A673 (cell line): ENCODE measurements around the gene EEFSEC. TPM values are rescaled to one million over a fixed set of nuclear protein-coding genes. Genes with fewer than 3 reads are reported as not detected.

ENCODE experiments used
- BruUV-seq: library from RNA; stranded (reverse); fragments of 400-500 nt; replicated peaks from 2 replicates; lab custom pipeline; 2021; lab: Mats Ljungman, UMichigan
- CTCF ChIA-PET: fragments of 300-600 bp; sonication (Branson Sonifier 250); formaldehyde crosslinking; loops from one replicate; lab custom pipeline; 2022; ENCODE audit warnings: antibody characterized with exemption; lab: Charles Lee
- POLR2A ChIA-PET: fragments of 300-600 bp; sonication (Branson Sonifier 250); formaldehyde crosslinking; loops from one replicate; lab custom pipeline; 2022; ENCODE audit warnings: antibody characterized with exemption; ENCODE audit not compliant: low non-redundant PET; lab: Charles Lee
- DNase-seq: peaks from one replicate; pipeline ENCODE4 v3.0.0-alpha.2; 2015; ENCODE audit warnings: low spot score
- H3K27ac ChIP-seq: fragments of 200-600 bp; sonication (generic); 2 replicates; pipeline ENCODE4 v1.5.1; 2016; ENCODE audit warnings: mixed run types, low read depth, mild to moderate bottlenecking, mixed read lengths, antibody characterized with exemption, low read length; ENCODE audit not compliant: poor library complexity, severe bottlenecking
- H3K27me3 ChIP-seq: fragments of 200-600 bp; sonication (generic); replicated peaks from 2 replicates; pipeline ENCODE4 v1.6.1; 2017; ENCODE audit warnings: mixed run types, low read depth, mild to moderate bottlenecking, mixed read lengths, antibody characterized with exemption, low read length; ENCODE audit not compliant: insufficient read depth, poor library complexity
- H3K36me3 ChIP-seq: fragments of 200-600 bp; sonication (generic); 2 replicates; pipeline ENCODE4 v1.6.1; 2016; ENCODE audit warnings: mixed run types, mild to moderate bottlenecking, mixed read lengths, antibody characterized with exemption, low read length; ENCODE audit not compliant: insufficient read depth, poor library complexity, severe bottlenecking
- H3K4me1 ChIP-seq: fragments of 200-600 bp; sonication (generic); 2 replicates; pipeline ENCODE4 v1.6.1; 2017; ENCODE audit warnings: mixed run types, mild to moderate bottlenecking, mixed read lengths, antibody characterized with exemption, low read length; ENCODE audit not compliant: insufficient read depth, poor library complexity, severe bottlenecking
- H3K4me3 ChIP-seq: fragments of 200-600 bp; sonication (generic); 2 replicates; pipeline ENCODE4 v1.5.1; 2016; ENCODE audit warnings: low read depth, mixed run types, mild to moderate bottlenecking, mixed read lengths, low read length; ENCODE audit not compliant: poor library complexity, severe bottlenecking
- H3K9me3 ChIP-seq: fragments of 200-600 bp; sonication (generic); 2 replicates; pipeline ENCODE4 v1.6.1; 2016; ENCODE audit warnings: mixed run types, low read depth, mild to moderate bottlenecking, mixed read lengths, antibody characterized with exemption, low read length; ENCODE audit not compliant: poor library complexity, severe bottlenecking
- EZH2 ChIP-seq: fragments of 200-600 bp; sonication (generic); IDR thresholded peaks from 2 replicates; pipeline ENCODE4 v1.6.1; 2017; ENCODE audit warnings: borderline replicate concordance, low read depth, mild to moderate bottlenecking, mixed read lengths, antibody characterized with exemption, low read length; ENCODE audit not compliant: poor library complexity, severe bottlenecking
- intact Hi-C: fragments of 100-400 bp; cut with micrococcal nuclease; formaldehyde crosslinking; loops from one replicate; pipeline ENCODE4 v1.10.0; 2022; ENCODE audit not compliant: unreplicated experiment
- total RNA-seq: library from RNA; stranded (reverse); gene quantifications from 2 replicates; pipeline ENCODE4 v1.2.3, GENCODE V29; 2021
- TF ChIP-seq, protein P1 (sequence below): fragments of 300-800, 200-600 bp; sonication (generic); conservative IDR thresholded peaks from 2 replicates; pipeline ENCODE4 v1.5.1; 2017; ENCODE audit warnings: low read depth, mild to moderate bottlenecking, antibody characterized with exemption, low read length, moderate library complexity, mixed read lengths

The EEFSEC gene
- total RNA-seq, 1 experiment from 2014 or later, result 19.7 TPM

DNA sequence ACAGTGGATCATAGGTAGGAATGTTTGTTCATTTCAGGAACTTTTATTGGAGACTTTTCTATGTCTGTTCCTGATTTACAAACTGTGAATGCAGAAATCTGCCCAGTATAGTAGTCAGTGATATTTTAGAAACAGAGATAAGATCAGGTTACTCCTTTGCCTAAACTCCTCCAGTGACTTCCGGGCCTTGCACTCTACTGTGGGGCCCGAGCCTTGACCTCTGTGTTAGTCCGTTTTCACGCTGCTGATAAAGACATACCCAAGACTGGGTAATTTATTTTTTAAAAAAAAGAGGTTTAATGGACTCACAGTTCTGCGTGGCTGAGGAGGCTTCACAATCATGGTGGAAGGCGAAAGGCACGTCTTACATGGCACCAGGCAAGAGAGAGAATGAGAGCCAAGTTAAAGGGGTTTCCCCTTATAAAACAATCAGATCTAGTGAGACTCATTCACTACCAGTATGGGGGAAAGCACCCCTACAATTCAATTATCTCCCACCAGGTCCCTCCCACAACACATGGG is 186.3 kb downstream of the EEFSEC start:
- CTCF ChIA-PET, result no interaction called here

DNA sequence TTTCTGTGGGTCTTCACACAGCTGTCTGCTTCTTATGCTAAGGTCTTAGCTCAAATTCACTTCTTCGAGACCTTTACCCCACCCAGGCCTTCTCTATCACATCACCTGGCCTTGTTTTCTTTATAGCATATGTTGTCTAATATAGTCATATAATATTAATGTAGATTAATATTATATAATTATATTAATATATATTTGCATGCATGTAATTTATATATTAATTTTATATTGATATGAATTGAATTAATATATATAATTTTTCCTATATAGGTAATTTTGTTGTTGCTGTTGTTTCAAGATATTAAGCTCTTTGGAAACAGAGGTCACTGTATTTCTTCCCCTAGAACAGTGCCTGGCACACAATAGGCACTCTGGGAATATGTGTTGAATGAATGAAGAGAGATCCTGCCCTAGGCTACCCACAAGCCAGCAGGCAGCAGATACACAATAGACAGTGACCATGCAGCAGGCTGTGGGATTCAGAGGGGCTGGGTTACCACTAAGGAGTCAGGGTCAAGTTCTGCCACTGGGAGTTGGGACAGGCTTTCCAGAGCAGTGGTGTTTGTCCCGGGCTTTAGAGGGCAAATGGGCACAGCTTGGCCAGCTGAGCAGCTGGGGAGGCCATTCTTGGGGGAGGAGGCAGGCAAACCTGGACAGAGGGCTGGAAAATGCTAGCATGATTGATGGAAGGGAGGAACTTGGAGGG is 187.1 kb downstream of the EEFSEC start:
- Histone ChIP-seq H3K27ac (no peak overlapping the region), H3K27me3 (no peaks in the 10 kb centered on the region), H3K36me3 (no peaks in the 10 kb centered on the region), H3K4me1 (no peaks in the 10 kb centered on the region), H3K9me3 (no peaks in the 10 kb centered on the region), H3K4me3 (no peak overlapping the region)
- intact Hi-C loops, result no loop called here
- TF ChIP-seq, protein P1, sequence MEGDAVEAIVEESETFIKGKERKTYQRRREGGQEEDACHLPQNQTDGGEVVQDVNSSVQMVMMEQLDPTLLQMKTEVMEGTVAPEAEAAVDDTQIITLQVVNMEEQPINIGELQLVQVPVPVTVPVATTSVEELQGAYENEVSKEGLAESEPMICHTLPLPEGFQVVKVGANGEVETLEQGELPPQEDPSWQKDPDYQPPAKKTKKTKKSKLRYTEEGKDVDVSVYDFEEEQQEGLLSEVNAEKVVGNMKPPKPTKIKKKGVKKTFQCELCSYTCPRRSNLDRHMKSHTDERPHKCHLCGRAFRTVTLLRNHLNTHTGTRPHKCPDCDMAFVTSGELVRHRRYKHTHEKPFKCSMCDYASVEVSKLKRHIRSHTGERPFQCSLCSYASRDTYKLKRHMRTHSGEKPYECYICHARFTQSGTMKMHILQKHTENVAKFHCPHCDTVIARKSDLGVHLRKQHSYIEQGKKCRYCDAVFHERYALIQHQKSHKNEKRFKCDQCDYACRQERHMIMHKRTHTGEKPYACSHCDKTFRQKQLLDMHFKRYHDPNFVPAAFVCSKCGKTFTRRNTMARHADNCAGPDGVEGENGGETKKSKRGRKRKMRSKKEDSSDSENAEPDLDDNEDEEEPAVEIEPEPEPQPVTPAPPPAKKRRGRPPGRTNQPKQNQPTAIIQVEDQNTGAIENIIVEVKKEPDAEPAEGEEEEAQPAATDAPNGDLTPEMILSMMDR, result no peak
- TF ChIP-seq EZH2, result no peak
- CTCF ChIA-PET, result no interaction called here
- no peak for DNase-seq
- no TSS peak for BruUV-seq
- POLR2A ChIA-PET, result no interaction called here

More for the DNA sequence above, 186.3 kb downstream of the EEFSEC start:
- DNase-seq, result no peak
- no peaks in the 10 kb centered on the region for H3K36me3 ChIP-seq
- BruUV-seq, result no TSS peak
- TF ChIP-seq EZH2, result no peak
- no peak overlapping the region for H3K4me3 ChIP-seq
- POLR2A ChIA-PET, result no interaction called here
- H3K4me1 ChIP-seq, result no peaks in the 10 kb centered on the region
- intact Hi-C loops, result no loop called here
- no peaks in the 10 kb centered on the region for H3K27me3 ChIP-seq
- no peaks in the 10 kb centered on the region for H3K9me3 ChIP-seq
- H3K27ac ChIP-seq, result no peak overlapping the region

DNA sequence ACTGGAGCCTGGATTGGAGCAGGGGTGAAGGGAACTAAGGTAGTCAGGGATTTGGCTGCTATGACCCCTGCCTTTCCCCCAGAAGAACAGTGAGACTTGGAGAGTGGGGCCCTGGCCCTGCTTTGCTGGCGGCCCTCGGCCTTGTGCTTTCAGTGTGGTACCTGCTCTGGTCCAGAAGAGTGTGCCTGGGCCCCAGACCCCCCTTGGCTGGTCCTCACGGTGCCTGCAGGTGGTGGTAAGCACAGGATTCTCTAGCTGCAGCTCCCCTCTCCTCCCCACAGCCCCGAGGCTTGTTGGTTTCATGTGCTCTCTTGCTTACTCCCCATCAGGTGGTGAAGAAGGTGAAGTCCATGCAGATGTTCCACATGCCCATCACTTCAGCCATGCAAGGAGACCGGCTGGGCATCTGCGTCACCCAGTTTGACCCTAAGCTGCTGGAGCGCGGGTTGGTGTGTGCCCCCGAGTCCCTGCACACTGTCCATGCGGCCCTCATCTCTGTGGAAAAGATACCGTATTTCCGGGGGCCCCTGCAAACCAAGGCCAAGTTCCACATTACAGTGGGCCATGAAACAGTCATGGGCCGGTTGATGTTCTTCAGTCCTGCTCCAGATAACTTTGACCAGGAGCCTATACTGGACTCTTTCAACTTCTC is 187.7 kb downstream of the EEFSEC start:
- intact Hi-C loops, result no loop called here
- DNase-seq, result no peak
- no TSS peak for BruUV-seq

DNA sequence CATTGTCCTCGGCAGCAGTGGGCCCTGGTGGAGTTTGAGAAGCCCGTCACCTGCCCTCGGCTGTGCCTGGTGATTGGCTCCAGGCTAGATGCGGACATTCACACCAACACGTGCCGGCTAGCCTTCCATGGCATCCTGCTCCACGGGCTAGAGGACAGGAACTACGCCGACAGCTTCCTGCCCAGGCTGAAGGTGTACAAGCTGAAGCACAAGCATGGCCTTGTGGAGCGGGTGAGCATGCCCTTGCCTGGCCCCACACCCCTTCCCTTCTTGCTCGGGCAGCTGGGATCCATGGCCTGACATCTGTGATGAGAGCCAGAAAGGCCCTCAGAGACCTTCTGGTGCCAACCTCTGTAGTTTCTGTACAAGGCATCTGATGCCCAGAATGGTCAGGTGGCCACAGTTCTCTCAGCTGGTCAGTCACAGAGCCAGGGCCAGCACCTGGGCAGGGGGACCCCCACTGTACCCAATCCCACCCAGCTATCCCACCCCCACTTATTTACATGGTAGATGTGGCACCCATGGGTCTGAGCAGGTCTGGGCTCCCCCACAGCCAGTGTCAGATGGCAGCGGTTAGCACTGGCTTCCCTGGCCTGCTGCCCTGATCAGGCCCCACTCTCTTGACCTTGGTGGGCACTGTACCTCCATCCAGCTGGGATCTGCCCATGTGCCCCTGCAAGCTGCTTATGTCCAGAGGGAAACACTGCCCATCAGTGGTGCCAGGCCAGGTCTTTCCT is 188.5 kb downstream of the EEFSEC start:
- Histone ChIP-seq H3K36me3 (no peaks in the 10 kb centered on the region), H3K27ac (no peak overlapping the region), H3K27me3 (no peaks in the 10 kb centered on the region), H3K9me3 (no peaks in the 10 kb centered on the region), H3K4me1 (no peaks in the 10 kb centered on the region), H3K4me3 (no peak overlapping the region)
- CTCF ChIA-PET, result no interaction called here
- TF ChIP-seq, protein P1, result no peak
- TF ChIP-seq EZH2, result no peak
- BruUV-seq, result no TSS peak
- POLR2A ChIA-PET, result no interaction called here
- intact Hi-C loops, result no loop called here
- no peak for DNase-seq

More for the DNA sequence above, 187.7 kb downstream of the EEFSEC start:
- POLR2A ChIA-PET, result no interaction called here
- TF ChIP-seq EZH2, result no peak
- H3K4me1 ChIP-seq, result no peaks in the 10 kb centered on the region
- H3K4me3 ChIP-seq, result no peak overlapping the region
- no peaks in the 10 kb centered on the region for H3K9me3 ChIP-seq
- no peaks in the 10 kb centered on the region for H3K27me3 ChIP-seq
- CTCF ChIA-PET, result no interaction called here
- no peak overlapping the region for H3K27ac ChIP-seq
- no peaks in the 10 kb centered on the region for H3K36me3 ChIP-seq
